PC-9 (cell line): ENCODE measurements around the gene DNASE1L3. TPM values are rescaled to one million over a fixed set of nuclear protein-coding genes. Genes with fewer than 3 reads are reported as not detected.
A peak's percentile ranks its signal among the peaks of the same experiment; 100 is the strongest.

Experiments
- Bru-seq: library from RNA; stranded (reverse); fragments of 400-500 nt; gene quantifications from one replicate; lab custom pipeline; 2021; lab: Mats Ljungman, UMichigan
- BruChase-seq, 2 experiments: library from RNA; stranded (reverse); fragments of 400-500 nt; gene quantifications; one replicate each; lab custom pipeline; 2021; lab: Mats Ljungman, UMichigan
- BruUV-seq: library from RNA; stranded (reverse); fragments of 400-500 nt; replicated peaks from 2 replicates; lab custom pipeline; 2021; lab: Mats Ljungman, UMichigan
- CTCF ChIA-PET: fragments of 300-600 bp; sonication (Branson Sonifier 250); formaldehyde crosslinking; loops from one replicate; lab custom pipeline; 2022; ENCODE audit warnings: antibody characterized with exemption; lab: Charles Lee
- POLR2A ChIA-PET: fragments of 300-600 bp; sonication (Branson Sonifier 250); formaldehyde crosslinking; loops from one replicate; lab custom pipeline; 2022; ENCODE audit warnings: antibody characterized with exemption; ENCODE audit not compliant: unreplicated experiment; lab: Charles Lee
- DNase-seq, 2 experiments: peaks; one replicate each; pipeline versions ENCODE4 v3.0.0 to v3.0.0-alpha.2; 2015 to 2022; ENCODE audit warnings: mixed read lengths in 1 of 2
- H2AFZ ChIP-seq: fragments of 200-600 bp; sonication (generic); 2 replicates; pipeline ENCODE4 v1.8.1; 2017; ENCODE audit warnings: antibody characterized with exemption
- H3F3A ChIP-seq: fragments of 200-600 bp; sonication (generic); 2 replicates; pipeline ENCODE4 v1.8.1; 2017; ENCODE audit warnings: antibody characterized with exemption, mild to moderate bottlenecking, low read depth; ENCODE audit not compliant: insufficient read depth
- H3K27ac ChIP-seq: fragments of 200-600 bp; sonication (generic); 2 replicates; pipeline ENCODE4 v1.6.1; 2016; ENCODE audit warnings: mixed run types
- H3K27me3 ChIP-seq: fragments of 200-600 bp; sonication (generic); 2 replicates; pipeline ENCODE4 v1.6.1; 2016; ENCODE audit warnings: low read depth, mixed run types; ENCODE audit not compliant: insufficient read depth
- H3K36me3 ChIP-seq: fragments of 200-600 bp; sonication (generic); 2 replicates; pipeline ENCODE4 v1.6.1; 2016; ENCODE audit warnings: low read depth, mixed run types
- H3K4me1 ChIP-seq: fragments of 200-600 bp; sonication (generic); replicated peaks from 2 replicates; pipeline ENCODE4 v1.6.1; 2016; ENCODE audit warnings: mixed run types; ENCODE audit not compliant: insufficient read depth
- H3K4me2 ChIP-seq: fragments of 200-600 bp; sonication (generic); 2 replicates; pipeline ENCODE4 v1.6.1; 2017; ENCODE audit warnings: mixed run types
- H3K4me3 ChIP-seq: fragments of 200-600 bp; sonication (generic); 2 replicates; pipeline ENCODE4 v1.6.1; 2016; ENCODE audit warnings: mixed run types
- H3K79me2 ChIP-seq: fragments of 200-600 bp; sonication (generic); 2 replicates; pipeline ENCODE4 v1.6.1; 2017; ENCODE audit warnings: low read depth, mixed run types
- H3K9me2 ChIP-seq: fragments of 200-600 bp; sonication (generic); 2 replicates; pipeline ENCODE4 v1.8.1; 2017; ENCODE audit warnings: mild to moderate bottlenecking; ENCODE audit not compliant: insufficient read depth
- H3K9me3 ChIP-seq: fragments of 200-600 bp; sonication (generic); 2 replicates; pipeline ENCODE4 v1.8.1; 2016; ENCODE audit warnings: low read depth; ENCODE audit not compliant: insufficient read depth
- H4K20me1 ChIP-seq: fragments of 200-600 bp; sonication (generic); 2 replicates; pipeline ENCODE4 v1.8.1; 2017; ENCODE audit not compliant: insufficient read depth
- EZH2 ChIP-seq: fragments of 200-600 bp; sonication (generic); IDR thresholded peaks from 2 replicates; pipeline ENCODE4 v1.8.0; 2017; ENCODE audit warnings: antibody characterized with exemption, low read depth
- intact Hi-C: fragments of 100-400 bp; cut with micrococcal nuclease; formaldehyde crosslinking; loops from one replicate; pipeline ENCODE4 v1.10.0; 2022; ENCODE audit not compliant: unreplicated experiment
- long read RNA-seq: library from polyadenylated mRNA; stranded (forward); transcript quantifications from one replicate; pipeline ENCODE4 v2.0.0, GENCODE V29; 2022
- total RNA-seq: library from RNA; stranded (reverse); gene quantifications from 2 replicates; pipeline ENCODE4 v1.2.3, GENCODE V29; 2021
- TF ChIP-seq, protein P1 (sequence below): fragments of 200-600 bp; sonication (generic); conservative IDR thresholded peaks from 2 replicates; pipeline ENCODE4 v1.6.1; 2017; ENCODE audit warnings: mixed run types, antibody characterized with exemption, mild to moderate bottlenecking, moderate library complexity

DNASE1L3 gene
- total RNA-seq (not detected in 2 replicates), Bru-seq, nascent RNA (percentile 4 among the genes with signal in this experiment), BruChase-seq, experiment 1, labeled RNA remaining after a 2-hour chase (percentile 4 among the genes with signal in this experiment), BruChase-seq, experiment 2, labeled RNA remaining after a 6-hour chase (percentile 9 among the genes with signal in this experiment)
- long read RNA-seq, result 0 reads

DNA sequence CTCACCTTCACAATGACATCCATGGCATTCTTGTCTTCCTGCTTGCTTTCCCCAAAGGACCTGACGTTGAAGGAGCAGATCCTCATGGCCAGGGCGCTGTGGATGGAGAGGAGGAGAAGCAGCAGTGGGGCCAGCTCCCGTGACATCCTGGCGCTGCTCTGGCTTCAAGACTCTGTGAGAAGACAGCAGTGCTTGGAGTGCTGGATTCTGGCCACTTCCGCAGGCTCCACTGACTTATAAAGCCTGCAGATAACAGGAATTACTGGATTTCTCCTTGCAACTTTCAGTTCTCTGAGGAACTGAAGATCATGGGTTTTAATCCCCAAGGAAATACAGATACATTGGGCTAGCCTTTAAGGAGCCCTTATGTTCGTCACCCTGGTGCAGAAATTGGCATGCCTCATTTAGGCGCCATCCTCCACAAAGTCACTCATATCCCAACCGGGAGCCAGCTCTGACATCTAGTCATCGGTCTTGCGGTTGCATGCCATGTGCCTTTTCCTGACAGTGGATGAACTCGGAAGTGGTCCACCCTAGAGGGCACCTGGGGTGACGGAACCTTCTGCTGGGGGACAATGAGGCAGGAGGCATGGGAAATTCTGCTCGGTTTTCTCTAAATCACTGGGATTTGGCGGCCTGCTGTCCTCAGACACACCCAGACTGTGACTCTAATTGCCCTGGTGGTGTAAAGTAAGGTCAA lies at the start of gene DNASE1L3:
DNASE1L3 (minus strand) TSS at position 212 of the 700 bp plus-strand sequence; CDS start at position 146, 66 bp downstream.
- H3K27ac ChIP-seq, result no peak within 1 kb of the TSS
- H3K79me2 ChIP-seq, result no peaks in the 10 kb centered on the region
- intact Hi-C loops, result no loop called here
- H3K4me2 ChIP-seq, result no peak within 1 kb of the TSS
- H3K4me1 ChIP-seq, result peaks cover 31% of the 10 kb centered on the region
- H3K9me3 ChIP-seq, result no peaks in the 10 kb centered on the region
- H3K27me3 ChIP-seq, result no peaks in the 10 kb centered on the region
- no peak within 1 kb of the TSS for H3K4me3 ChIP-seq
- H2AFZ ChIP-seq, result no peak within 1 kb of the TSS
- peaks cover 37% of the 10 kb centered on the region for H3F3A ChIP-seq
- H3K9me2 ChIP-seq, result no peaks in the 10 kb centered on the region
- DNase-seq, result no peak
- no peaks in the 10 kb centered on the region for H3K36me3 ChIP-seq
- TF ChIP-seq EZH2, result no peak
- TF ChIP-seq, protein P1, sequence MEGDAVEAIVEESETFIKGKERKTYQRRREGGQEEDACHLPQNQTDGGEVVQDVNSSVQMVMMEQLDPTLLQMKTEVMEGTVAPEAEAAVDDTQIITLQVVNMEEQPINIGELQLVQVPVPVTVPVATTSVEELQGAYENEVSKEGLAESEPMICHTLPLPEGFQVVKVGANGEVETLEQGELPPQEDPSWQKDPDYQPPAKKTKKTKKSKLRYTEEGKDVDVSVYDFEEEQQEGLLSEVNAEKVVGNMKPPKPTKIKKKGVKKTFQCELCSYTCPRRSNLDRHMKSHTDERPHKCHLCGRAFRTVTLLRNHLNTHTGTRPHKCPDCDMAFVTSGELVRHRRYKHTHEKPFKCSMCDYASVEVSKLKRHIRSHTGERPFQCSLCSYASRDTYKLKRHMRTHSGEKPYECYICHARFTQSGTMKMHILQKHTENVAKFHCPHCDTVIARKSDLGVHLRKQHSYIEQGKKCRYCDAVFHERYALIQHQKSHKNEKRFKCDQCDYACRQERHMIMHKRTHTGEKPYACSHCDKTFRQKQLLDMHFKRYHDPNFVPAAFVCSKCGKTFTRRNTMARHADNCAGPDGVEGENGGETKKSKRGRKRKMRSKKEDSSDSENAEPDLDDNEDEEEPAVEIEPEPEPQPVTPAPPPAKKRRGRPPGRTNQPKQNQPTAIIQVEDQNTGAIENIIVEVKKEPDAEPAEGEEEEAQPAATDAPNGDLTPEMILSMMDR, result no peak
- BruUV-seq, result no TSS peak
- no peaks in the 10 kb centered on the region for H4K20me1 ChIP-seq
- CTCF ChIA-PET, result no interaction called here
- POLR2A ChIA-PET, result no interaction called here

DNA sequence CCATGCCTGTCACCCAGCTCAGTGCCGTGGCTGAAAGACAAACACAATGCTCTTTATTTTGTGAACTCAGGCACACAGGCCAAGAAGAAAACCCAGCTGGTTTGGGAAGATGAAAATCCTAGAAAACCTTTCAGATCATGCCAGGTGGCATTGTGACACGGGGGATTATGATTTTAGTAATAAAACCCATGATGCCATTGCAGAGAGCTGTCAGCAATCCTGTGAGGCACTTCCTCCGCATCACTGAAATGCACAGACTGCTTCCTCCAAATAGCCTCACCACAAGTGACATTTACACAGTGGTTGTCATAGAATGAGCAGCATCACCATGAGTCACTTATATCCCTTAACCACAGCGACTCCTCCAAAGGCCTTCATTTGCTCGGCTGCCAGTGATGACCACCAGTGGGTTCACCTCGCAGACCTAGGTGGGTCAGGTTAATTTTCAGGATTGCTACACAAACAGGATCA lies 49.5 kb upstream of the DNASE1L3 start:
- no peak overlapping the region for H2AFZ ChIP-seq
- 0 out of 2 replicates have a peak, but pooled peaks cover 4% of the 10 kb centered on the region for H4K20me1 ChIP-seq
- H3F3A ChIP-seq, result peaks cover 18% of the 10 kb centered on the region
- 0 out of 2 replicates have a peak, but pooled peaks cover 4% of the 10 kb centered on the region for H3K79me2 ChIP-seq
- DNase-seq, result peak; percentile 27 to 79
- no peak overlapping the region for H3K4me3 ChIP-seq
- BruUV-seq, result no TSS peak
- POLR2A ChIA-PET, result no interaction called here
- no peaks in the 10 kb centered on the region for H3K9me3 ChIP-seq
- H3K36me3 ChIP-seq, result no peaks in the 10 kb centered on the region
- H3K4me1 ChIP-seq, result peaks cover 13% of the 10 kb centered on the region
- H3K4me2 ChIP-seq, result 0 out of 2 replicates have a peak overlapping the region, but pooled peaks have one; percentile 6
- H3K27ac ChIP-seq, result peak overlapping the region; percentile 11; the same call in 1 of the 2 replicates
- CTCF ChIA-PET, result interaction anchor here (1.0 kb wide), 1 partner anchor 46 kb away, joined by 3 read pairs; the partner anchor contains the start of genes HTD2 and RPP14
- intact Hi-C loops, result loop anchor here (1.0 kb wide), 1 partner anchor 46 kb away; no protein-coding TSS in a partner anchor
- TF ChIP-seq, protein P1, result no peak
- no peaks in the 10 kb centered on the region for H3K9me2 ChIP-seq
- no peaks in the 10 kb centered on the region for H3K27me3 ChIP-seq

DNA sequence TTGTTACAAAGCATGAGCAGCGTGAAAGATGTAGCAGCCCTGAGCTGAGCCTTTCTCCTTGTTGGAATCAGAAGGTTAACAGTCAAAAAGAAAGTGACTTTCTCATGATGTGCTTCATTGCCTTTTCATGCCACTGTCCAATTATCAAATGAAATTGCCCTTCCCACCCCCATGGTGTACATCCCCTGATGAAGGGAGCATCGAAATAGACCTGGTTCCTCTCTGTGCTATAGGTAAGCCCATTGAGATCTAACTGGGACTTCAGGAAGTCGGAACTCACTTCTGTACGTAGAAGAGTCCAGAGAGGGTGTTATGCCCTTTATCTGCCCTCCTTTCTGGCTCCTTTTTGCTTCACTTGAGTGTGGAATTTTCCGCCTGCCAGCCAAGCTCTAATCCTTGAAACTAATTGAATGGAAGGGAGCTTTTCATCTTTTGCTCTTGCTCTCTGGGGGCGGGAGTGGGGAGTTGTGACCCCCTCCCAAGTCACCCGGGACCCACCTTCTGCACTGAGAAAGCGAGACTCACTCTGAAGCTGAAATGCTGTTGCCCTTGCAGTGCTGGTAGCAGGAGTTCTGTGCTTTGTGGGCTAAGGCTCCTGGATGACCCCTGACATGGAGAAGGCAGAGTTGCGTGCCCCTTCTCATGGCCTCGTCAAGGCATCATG lies 47.8 kb upstream of the DNASE1L3 start:
- Histone ChIP-seq H2AFZ (no peak overlapping the region), H3K4me2 (no peak overlapping the region), H3F3A (peaks cover 18% of the 10 kb centered on the region), H3K79me2 (0 out of 2 replicates have a peak, but pooled peaks cover 4% of the 10 kb centered on the region), H3K27me3 (no peaks in the 10 kb centered on the region), H3K9me2 (no peaks in the 10 kb centered on the region), H3K27ac (no peak overlapping the region), H4K20me1 (0 out of 2 replicates have a peak, but pooled peaks cover 4% of the 10 kb centered on the region), H3K36me3 (no peaks in the 10 kb centered on the region), H3K4me1 (peaks cover 13% of the 10 kb centered on the region), H3K4me3 (no peak overlapping the region), H3K9me3 (no peaks in the 10 kb centered on the region)
- POLR2A ChIA-PET, result no interaction called here
- no peak for TF ChIP-seq EZH2
- TF ChIP-seq, protein P1, result no peak
- BruUV-seq, result no TSS peak
- CTCF ChIA-PET, result no interaction called here
- intact Hi-C loops, result no loop called here
- DNase-seq, result no peak
